Adipose tissue (tissue), 3 donors: ENCODE data around the gene RHPN2. TPM values are rescaled to one million over a fixed set of nuclear protein-coding genes. Genes with fewer than 3 reads are reported as not detected.
"Not testable (repeated sequence)": the region's sequence is repeated elsewhere in the genome, so short reads cannot be mapped to it uniquely, and the experiment has no call there.

Experiments used
- H3K27ac ChIP-seq: one replicate; pipeline ENCODE4 v1.5.1; 2013; ENCODE audit warnings: low read depth, low read length
- WGBS, 3 donors: extraction: QIAGEN DNeasy Blood & Tissue Kit; methylation state at CpG; one replicate each; pipeline ENCODE4 v1.1.7; 2013; 5-methylcytosine and 5-hydroxymethylcytosine counted together
- polyA plus RNA-seq, 3 donors: library from polyadenylated mRNA; stranded (reverse); fragments of 200-250 nt; gene quantifications; one replicate each; pipeline ENCODE4 v1.2.3, GENCODE V29; 2013
- donor health status: healthy with polysubstance abuse.
- donor health status: Bipolar disorder and iron deficiency.
- donor health status: healthy.

Gene RHPN2
- polyA plus RNA-seq, 3 donors = 2.2 to 4.1 (median 2.6) TPM

DNA sequence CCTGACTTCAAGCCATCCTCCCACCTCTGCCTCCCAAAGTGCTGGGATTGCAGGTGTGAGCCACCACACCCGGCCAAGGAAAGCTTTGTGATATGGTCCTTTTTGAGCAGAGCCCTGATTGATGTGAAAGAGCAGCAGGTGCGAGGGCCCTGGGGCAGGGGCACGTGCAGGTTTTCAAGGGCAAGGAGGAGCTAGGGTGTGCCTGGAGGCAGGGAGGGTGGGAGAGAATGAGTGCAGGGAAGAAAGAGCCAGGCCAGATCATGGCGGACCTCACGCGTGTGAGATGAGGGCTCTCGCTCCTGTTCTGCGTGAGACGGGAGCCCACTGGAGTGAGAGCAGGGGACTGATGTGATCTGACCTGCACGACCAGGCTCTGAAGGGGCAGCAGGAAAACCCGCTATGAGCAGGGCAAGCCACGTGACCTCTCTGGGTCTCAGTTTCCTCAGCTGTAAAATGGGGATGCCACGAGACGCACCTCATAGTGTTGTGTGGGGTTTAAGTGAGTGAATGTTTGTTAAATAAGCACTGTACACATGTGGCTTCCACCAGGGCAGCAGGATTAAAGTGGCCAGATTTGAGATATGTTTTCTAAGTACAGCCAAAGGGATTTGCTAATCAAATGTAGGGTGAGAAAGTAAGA, 66.9 kb downstream of the RHPN2 start:
- WGBS, 3 donors = 87 to 92% (median 92%) methylated on average over 14 of the region's 14 CpGs
- no peak overlapping the region for H3K27ac ChIP-seq

DNA sequence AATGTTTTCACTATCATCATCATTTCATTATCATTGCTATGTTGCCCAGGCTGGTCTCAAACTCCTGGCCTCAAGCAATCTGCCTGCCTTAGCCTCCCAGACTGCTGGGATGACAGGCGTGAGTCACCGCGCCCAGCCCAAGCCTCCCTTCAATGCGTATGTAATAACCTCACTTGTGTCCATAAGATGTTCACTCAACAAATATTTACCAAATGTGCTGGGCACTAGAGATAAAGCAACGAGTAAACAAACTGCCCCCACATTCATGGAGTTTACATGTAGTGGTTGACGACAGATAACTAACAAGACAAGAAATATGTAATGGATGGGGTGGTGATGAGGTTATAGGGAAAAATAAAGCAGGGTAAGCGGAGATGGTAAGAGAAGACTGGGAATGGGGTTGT, 67.6 kb downstream of the RHPN2 start:
- WGBS, 3 donors = 63 to 71% (median 68%) methylated on average over 7 of the region's 7 CpGs
- H3K27ac ChIP-seq = not testable (repeated sequence)

DNA sequence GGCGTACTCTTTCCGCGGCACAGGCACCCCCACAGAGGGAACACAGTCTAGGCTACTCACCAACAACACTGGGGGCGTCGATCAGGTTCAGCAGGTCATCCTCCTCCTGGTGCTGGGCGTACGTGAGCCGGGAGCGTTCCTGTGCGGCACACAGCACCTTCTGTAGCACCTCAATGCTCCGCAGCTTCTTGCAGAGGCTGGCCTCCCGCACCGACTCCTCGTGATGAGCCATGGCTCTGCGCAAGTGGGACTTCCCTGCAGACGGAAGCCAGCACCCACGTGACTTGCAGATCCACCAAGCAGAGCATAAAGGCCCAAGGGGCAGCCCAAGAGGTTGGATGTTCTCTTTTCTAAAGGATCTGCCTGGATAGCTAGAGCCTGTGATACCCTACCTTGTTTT, 68.7 kb downstream of the RHPN2 start:
- 86 to 92% (median 88%) methylated on average over 14 to 17 of the region's 17 CpGs for WGBS, 3 donors

DNA sequence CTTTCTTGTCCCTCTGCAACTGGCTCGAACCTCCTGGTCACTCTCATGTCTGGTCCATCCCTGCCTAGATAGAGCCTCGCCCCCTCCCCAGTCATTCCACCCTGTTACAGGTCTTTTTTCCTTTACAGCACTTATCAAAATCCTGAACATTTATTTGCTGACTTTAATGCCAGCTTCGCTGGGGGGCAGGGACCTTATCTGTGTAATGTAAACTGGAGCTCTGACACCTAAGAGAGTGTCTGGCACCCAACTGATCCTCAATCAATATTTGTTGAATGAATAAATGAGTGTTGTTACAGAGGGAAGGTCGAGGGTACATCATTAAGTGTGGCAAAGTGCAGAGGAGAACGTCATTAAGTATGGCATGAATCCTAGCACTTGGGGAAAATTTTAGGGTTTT, 76.0 kb downstream of the RHPN2 start:
- 37 to 76% (median 75%) methylated on average over 5 of the region's 5 CpGs for WGBS, 3 donors
- H3K27ac ChIP-seq = no peak overlapping the region

More for the DNA sequence above, 68.7 kb downstream of the RHPN2 start:
- H3K27ac ChIP-seq = not testable (repeated sequence)

DNA sequence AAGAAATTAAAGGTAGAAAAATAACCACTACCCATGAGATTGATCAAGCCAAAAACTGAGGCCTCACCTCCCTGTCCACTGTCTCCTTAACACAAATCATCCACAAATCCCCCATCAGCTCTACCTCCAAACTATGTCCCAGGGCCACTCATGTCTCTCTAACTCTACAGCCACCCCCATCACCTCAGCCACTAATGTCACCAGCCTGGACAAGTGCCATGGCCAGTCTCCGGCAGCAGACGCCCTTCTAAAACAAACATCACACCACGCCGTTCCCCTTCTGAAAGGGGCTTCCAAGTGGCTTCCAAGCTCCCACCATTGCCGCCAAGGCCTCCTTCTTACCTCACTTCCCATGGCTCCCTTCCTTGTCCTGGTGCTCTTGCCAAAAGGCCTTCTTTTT, 76.4 kb downstream of the RHPN2 start:
- not testable (repeated sequence) for H3K27ac ChIP-seq
- 42 to 95% (median 85%) methylated on average over 5 of the region's 5 CpGs for WGBS, 3 donors

DNA sequence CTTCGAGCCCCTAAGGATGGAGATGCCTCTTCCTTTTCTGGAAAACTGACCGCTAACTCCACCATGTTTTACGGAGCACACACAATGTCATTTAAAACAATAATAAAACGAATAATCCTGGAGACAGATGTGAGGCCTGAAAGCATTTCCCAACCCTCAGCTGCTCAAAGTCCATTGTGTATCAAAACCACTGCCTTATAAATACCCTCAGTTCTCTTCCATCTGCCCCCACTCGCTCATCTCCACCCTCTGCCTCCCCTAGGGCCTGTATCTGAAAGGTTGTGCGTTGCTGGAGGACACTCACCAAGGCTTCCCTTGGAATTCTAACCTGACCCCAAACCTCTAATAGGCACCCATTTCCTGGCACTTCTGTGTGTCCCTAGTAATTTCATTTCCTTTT, 82.2 kb downstream of the RHPN2 start:
- not testable (repeated sequence) for H3K27ac ChIP-seq
- 93 to 98% (median 98%) methylated on average over 6 of the region's 6 CpGs for WGBS, 3 donors

DNA sequence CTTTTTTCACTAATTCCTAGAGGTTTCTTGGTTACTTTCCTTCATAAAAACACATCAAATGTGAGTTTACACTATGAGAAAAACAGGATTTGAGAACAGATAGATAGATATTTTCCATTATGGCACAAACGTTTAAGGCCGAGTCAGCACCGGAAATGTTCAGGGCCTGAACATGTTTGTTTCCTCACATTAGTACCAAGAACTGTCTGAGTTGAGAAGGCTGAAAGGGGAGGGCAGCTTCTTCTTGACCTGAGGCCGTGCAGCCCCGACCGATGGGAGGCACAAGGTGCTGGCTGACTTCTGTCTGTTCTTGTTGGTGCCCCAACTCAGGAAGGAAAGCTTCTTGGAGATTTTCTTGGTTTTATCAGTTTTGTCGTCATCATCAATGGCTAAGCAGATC, 84.9 kb downstream of the RHPN2 start:
- H3K27ac ChIP-seq = not testable (repeated sequence)
- 87 to 88% (median 87%) methylated on average over 7 of the region's 7 CpGs for WGBS, 3 donors

DNA sequence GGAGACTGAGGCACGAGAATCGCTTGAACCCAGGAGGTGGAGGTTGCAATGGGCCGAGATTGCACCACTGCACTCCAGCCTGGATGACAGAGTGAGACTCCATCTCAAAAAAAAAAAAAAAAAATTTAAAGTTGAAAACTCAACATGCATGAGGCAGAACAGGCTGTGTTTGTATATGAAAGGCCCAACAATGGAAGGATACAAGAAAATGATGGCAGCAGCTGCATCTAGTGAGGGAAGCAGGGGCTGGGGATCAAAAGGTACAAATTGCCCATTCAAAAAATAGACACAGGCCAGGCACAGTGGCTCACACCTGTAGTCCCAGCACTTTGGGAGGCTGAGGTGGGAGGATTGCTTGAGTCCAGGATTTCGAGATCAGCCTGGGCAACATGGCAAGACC, 86.9 kb downstream of the RHPN2 start:
- H3K27ac ChIP-seq = not testable (repeated sequence)
- WGBS, 3 donors = 87 to 91% (median 90%) methylated on average over 4 of the region's 4 CpGs

DNA sequence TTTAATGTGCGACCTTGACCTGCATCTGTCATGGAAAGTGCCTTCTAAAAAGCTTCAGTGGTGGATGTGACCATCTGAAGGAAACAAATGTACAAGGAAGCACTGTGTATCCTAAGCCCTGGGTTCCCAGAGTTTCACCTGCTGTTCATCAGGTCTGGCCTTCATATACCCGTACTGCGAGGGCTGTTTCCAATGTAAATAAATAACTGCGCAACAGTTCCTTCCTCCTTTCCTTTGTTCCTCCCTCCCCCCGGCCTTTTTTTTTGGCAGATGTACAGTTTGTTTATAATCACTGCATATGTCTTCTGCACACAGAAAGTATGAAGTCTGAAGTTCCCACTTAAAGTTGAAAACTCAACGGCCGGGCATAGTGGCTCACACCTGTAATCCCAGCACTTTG, 87.4 kb downstream of the RHPN2 start:
- H3K27ac ChIP-seq = no peak overlapping the region
- WGBS, 3 donors = 53 to 70% (median 59%) methylated on average over 7 of the region's 7 CpGs

DNA sequence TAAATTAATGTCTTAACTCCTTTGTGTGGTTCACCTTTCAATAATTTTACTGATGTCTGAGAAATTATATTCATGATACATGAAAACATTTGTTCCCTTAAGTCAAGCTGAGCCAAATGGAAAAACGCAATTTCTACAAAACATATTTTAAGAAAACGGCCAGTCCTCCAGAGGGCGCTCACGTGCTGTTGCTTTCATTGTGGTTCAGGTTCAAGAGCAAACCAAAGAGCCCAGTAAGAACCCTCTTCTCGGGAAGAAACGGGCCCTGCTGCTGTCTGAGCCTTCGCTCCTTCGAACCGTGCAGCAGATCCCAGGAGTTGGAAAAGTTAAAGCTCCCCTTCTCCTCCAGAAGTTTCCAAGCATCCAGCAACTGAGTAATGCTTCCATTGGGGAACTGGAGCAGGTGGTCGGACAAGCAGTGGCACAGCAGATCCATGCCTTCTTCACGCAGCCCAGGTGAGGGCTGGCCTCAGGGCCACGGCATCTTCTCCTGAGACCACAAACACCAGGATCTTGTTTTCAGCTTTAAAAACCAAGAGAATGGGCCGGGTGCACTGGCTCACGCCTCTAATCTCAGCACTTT, 88.4 kb downstream of the RHPN2 start:
- H3K27ac ChIP-seq = no peak overlapping the region
- 36 to 48% (median 45%) methylated on average over 14 of the region's 14 CpGs for WGBS, 3 donors

DNA sequence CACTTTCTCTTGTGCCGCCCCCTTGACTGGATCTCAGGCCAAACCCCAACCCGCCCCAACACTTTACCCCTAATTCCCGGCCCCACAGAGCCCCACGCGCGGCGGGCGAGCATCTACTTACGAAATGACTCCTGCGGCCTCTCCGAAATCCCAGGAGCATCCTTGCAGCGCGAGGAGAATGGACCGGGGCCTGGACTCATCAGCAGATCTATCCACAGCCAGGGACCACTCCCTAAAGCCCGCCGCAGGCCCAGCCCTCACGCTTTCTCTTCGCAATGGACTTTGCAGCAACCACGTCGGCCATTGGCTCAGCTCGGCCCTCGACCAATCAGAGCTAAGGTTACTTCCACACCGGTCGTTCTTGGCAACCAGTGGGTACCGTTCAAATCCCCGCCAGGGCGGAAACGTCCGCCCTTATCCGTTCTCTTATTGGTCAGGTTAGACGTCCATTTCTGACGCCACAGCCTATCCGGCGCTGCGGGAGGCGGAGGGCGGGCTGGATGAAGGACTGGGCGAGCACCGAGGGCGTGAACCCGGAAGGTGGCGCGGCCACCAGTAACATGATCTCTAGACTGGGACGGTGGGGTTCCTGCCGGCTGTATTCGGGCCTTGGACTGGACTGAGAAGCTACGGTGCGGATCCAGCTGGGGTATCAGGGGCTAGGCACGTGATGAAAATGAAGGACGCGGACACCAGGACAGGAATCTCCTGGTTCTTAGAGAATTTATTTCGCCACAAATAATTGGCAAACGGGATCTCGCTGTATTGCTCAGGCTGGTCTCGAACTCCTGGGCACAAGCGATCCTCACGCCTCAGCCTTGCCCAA, 92.8 kb downstream of the RHPN2 start, which contains the start of the genes CEP89 and FAAP24:
CEP89 (minus strand) TSS at position 244 of the 826 bp plus-strand sequence; CDS start at position 160, 84 bp downstream.
FAAP24 (plus strand) TSS at position 528 of the 826 bp plus-strand sequence. CDS start 955 bp downstream, outside the sequence.
- no peak within 1 kb of the TSS for H3K27ac ChIP-seq
- 1 to 3% (median 1%) methylated on average over 57 of the region's 57 CpGs for WGBS, 3 donors

DNA sequence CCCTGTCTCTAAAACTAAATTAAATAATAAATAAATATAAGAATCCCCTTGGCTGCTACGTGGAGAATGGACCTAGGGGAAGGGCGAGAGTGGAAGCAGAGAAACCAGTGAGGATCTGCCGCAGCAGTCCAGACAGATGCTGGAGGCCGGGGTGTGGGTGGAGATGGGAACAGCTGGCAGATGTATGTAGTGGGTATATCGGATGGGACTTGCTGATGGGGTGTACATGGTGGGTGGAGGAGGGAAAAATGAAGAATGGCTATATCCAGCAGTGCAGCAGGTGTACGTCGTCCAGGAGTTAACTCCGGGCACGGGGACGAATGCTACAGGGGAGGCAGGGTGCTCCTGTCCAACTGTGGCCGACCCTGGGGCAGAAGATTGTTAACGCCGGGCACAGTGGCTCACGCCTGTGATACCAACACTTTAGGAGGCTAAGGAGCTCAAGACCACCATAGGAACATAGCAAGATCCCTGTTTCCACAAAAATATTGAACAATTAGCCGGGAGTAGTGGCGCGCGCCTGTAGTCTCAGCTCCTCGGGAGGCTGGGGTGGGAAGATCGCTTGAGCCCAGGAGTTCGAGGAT, 93.6 kb downstream of the RHPN2 start:
- 20 to 28% (median 20%) methylated on average over 21 of the region's 21 CpGs for WGBS, 3 donors
- H3K27ac ChIP-seq = no peak overlapping the region

DNA sequence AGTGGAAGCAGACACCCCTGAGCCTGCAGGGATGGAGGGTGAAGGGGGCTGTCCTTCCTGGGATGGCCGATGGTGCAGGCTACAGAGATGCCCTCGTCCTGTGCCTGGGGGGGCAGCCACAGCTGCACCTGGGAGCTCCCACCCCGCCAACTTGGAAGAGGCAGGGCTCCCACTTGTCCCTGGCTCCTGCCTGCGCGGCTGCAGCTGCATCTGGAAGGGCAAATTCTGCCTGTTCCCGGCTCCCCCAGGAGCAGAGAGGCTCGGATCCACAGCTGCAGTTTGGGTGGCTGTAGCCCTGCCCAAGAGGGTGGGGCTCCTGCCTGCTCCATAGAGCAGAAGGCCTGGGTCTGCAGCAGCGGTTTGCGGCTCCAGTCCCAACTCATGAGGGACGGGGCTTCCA, 95.1 kb downstream of the RHPN2 start:
- H3K27ac ChIP-seq = no peak overlapping the region
- 90 to 98% (median 94%) methylated on average over 7 to 10 of the region's 10 CpGs for WGBS, 3 donors

DNA sequence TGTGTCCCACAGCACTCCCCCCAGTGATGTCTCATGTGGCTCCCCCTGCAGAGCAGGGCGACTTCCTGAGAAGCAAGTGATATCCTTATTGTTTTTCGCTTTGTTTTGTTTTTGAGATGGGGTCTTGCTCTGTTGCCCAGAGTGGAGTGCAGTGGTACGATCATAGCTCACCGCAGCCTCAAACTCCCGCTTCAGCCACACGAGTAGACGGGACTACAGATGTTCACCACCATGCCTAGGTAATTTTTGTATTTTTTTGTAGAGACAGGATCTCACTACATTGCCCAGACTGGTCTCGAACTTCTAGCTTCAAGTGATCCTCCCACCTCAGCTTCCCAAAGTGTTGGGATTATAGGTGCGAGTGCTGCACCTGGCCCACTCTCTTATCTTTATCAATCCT, 97.9 kb downstream of the RHPN2 start:
- WGBS, 3 donors = 92 to 97% (median 95%) methylated on average over 9 of the region's 9 CpGs
- H3K27ac ChIP-seq = no peak overlapping the region

DNA sequence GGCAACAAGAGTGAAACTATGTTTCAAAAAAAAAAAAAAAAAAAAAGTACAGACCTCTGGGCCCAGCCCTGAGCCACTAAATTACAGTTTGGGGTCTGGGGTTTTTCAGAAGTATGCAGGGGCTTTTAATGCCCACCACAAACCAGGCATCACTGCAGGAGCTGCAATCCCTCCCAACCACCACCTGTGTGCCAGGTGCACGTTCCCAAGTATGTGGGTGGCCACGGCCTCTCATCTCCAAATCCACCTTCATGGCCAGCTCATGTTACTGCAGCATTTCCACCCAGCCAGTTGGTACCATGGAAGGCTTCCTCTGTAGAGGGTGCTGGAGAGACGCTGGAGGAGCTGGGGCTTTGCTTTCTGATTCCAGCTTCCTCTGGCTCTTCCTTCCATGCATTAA, 119.4 kb downstream of the RHPN2 start:
- H3K27ac ChIP-seq = no peak overlapping the region
- 59 to 77% (median 70%) methylated on average over 3 of the region's 3 CpGs for WGBS, 3 donors

DNA sequence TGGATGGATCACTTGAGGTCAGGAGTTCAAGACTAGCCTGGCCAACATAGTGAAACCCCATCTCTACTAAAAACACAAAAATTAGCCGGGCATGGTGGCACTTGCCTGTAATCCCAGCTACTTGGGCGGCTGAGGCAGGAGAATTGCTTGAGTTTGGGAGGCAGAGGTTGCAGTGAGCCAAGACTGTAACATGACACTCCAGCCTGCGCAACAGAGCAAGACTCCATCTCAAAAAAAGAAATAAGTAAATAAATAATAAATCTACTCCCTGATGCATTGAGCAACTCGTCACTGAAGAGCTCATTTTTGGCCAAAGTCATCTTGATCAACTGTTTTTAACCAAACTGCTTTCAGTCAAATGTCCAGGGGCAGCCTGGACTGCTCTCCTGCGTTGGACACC, 123.4 kb downstream of the RHPN2 start:
- WGBS, 3 donors = 83 to 91% (median 88%) methylated on average over 5 of the region's 5 CpGs
- not testable (repeated sequence) for H3K27ac ChIP-seq

DNA sequence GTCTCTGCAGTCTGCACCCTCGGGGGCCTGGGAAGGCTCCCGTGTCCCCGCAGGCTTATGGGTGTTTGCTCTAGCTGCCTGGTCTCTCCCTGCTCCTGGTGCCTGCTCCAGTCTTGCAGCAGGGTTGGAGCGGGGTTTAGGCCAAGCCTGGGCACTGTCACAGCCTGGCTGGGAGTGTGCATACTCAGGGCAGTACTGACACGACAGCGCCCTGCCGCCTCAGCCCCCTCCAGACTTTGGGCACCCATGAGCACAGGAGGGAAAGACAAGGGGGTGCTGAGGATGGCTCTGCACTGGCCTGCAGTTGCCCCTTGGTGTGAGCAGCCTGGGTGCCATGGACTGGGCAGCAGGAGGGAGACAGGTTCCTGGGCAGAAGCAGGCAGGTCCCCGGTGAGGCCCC, 128.6 kb downstream of the RHPN2 start:
- 92 to 97% (median 96%) methylated on average over 8 of the region's 8 CpGs for WGBS, 3 donors
- no peak overlapping the region for H3K27ac ChIP-seq

DNA sequence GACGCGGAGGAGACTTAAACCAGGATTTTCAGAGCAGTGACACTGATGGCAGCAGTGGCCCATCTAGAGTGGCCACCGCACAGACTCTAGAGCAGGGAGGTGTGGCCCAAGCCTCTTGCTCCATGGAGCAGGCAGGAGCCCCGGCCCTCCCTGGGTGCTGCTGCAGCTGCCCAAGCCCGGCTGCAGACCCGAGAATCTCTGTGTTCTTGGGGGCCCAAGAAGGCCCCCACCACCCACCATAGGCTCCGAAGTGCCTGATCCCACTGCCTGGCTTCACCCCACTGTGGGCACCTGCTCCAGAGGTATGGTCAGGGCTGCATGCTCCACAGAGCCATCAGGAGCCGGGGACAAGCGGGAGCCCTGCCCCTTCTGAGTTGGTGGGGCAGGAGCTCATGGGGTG, 129.1 kb downstream of the RHPN2 start:
- 89 to 98% (median 92%) methylated on average over 9 of the region's 9 CpGs for WGBS, 3 donors
- H3K27ac ChIP-seq = no peak overlapping the region

DNA sequence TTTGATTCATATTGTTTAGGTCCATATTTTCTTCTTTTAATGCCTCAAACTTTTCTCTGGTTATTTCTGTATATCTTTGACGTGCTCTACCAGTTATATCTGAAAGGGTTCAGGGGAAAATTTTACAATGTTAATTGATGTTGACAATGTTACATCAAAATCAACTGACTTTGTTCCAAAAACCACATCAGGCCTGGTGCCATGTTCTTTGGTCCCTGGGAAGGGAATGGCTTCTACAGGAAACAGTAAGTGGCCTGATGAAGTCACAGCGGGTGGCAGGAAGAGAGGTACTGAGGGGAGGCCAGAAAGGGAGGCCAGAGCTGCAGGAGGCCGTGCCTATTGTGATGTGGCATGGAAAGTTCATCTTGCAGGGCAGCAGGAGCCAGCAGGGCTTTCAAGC, 131.1 kb downstream of the RHPN2 start:
- WGBS, 3 donors = 97 to 98% (median 97%) methylated on average over 3 of the region's 3 CpGs
- H3K27ac ChIP-seq = no peak overlapping the region
